ENCODE measurements around the gene STAT1. TPM values are rescaled to one million over a fixed set of nuclear protein-coding genes. Genes with fewer than 3 reads are reported as not detected.

The STAT1 gene
- total RNA-seq, 1 experiment from 2014 or later: 44.7 TPM

Other genes with a start within 250 kb of the STAT1 start
- 136 and 145 TPM in 2 replicates for gene GLS, start 133.3 kb downstream of the STAT1 start, total RNA-seq (2014; rRNA removed; shearing (Covaris generic))
- 0.06 and 0.48 TPM in 2 replicates for gene STAT4, start 136.8 kb upstream of the STAT1 start, total RNA-seq (2014; rRNA removed; shearing (Covaris generic))
- gene MYO1B, start 231.2 kb upstream of the STAT1 start, total RNA-seq (2014; rRNA removed; shearing (Covaris generic)): 98.0 and 104 TPM in 2 replicates

Data from Daoy (cell line).